Spleen (tissue), 7 donors: Measurements from ENCODE around the gene APOBEC4.

ENCODE experiments used
- CTCF ChIP-seq, 11 experiments: fragments of 200-600 bp in 7 of 11; fragments of 450-650 bp in 4 of 11; sonication (generic) in 4 of 11; IDR thresholded peaks in 8 of 11; conservative IDR thresholded peaks in 3 of 11; 1 replicate in 7 of 11; 2 replicates in 4 of 11; pipeline versions ENCODE4 v1.4.0 to v1.8.0; 2016 to 2021; ENCODE audit warnings: antibody characterized with exemption in 11 of 11, inconsistent platforms in 4 of 11, mild to moderate bottlenecking in 1 of 11
- POLR2A ChIP-seq, 3 donors: fragments of 450-650 bp; IDR thresholded peaks; one replicate each; pipeline ENCODE4 v1.5.1; 2017; ENCODE audit warnings: antibody characterized with exemption in 3 of 3, mild to moderate bottlenecking in 1 of 3
- POLR2AphosphoS5 ChIP-seq, 3 donors: sonication (generic); formaldehyde crosslinking; IDR thresholded peaks; one replicate each; pipeline ENCODE4 v1.5.1; 2017; ENCODE audit warnings: antibody characterized with exemption in 3 of 3
- donor health status: DM: no; HTN: no; CAD: no; lungs with moderate emphysema.
- donor health status: DM: no; HTN: no; CAD: no.
- donor health status: DM: no; HTN: no; CAD: no.

GRCh38 chr1:183645531-183645930 is 7.6 kb downstream of the APOBEC4 start:
- TF ChIP-seq CTCF (IDR thresholded peaks at IDR 0.05 in 8 of 11, conservative IDR thresholded peaks at IDR 0.05 in 3 of 11): no peak
- TF ChIP-seq POLR2A (IDR thresholded peaks at IDR 0.05): no peak
- no peak for TF ChIP-seq POLR2AphosphoS5 (IDR thresholded peaks at IDR 0.05)
